HCT116 (cell line): ENCODE measurements around the gene PCCA. TPM values are rescaled to one million over a fixed set of nuclear protein-coding genes. Genes with fewer than 3 reads are reported as not detected.

ENCODE experiments used
- ATAC-seq: fragments of 200-7000 bp; cut with Tn5 transposase; 2 replicates; pipeline ENCODE4 v1.9.1; 2020; ENCODE audit warnings: mild to moderate bottlenecking, moderate library complexity
- BruUV-seq: library from RNA; stranded (reverse); fragments of 400-500 nt; replicated peaks from 2 replicates; lab custom pipeline; 2021; lab: Mats Ljungman, UMichigan
- CTCF ChIA-PET: fragments of 300-600 bp; sonication (Branson Sonifier 250); formaldehyde crosslinking; loops from one replicate; lab custom pipeline; 2021; ENCODE audit warnings: antibody characterized with exemption; lab: Charles Lee
- POLR2A ChIA-PET: fragments of 300-600, 350-600 bp; sonication (Branson Sonifier 250); formaldehyde crosslinking; loops from one replicate; lab custom pipeline; 2021; ENCODE audit warnings: antibody characterized with exemption; lab: Charles Lee
- RAD21 ChIA-PET, 2 experiments: fragments of 300-600 bp; sonication (Branson Sonifier 250); formaldehyde crosslinking; loops; one replicate each; lab custom pipeline; 2023; ENCODE audit warnings: low total read pairs in 2 of 2; ENCODE audit not compliant: uncharacterized antibody in 2 of 2, unreplicated experiment in 2 of 2, low non-redundant PET in 1 of 2; lab: Charles Lee
- DNase-seq: peaks from one replicate; pipeline ENCODE4 v3.0.0-alpha.2; 2010; ENCODE audit warnings: low read depth, low spot score
- H2AFZ ChIP-seq: fragments of 200-600 bp; shearing (Covaris generic), sonication (generic); 2 replicates; pipeline ENCODE4 v1.6.1; 2017; ENCODE audit warnings: low read depth, mixed run types, mixed read lengths, antibody characterized with exemption, low read length; ENCODE audit not compliant: poor library complexity, severe bottlenecking
- H3K27ac ChIP-seq: 2 replicates; pipeline ENCODE4 v1.5.1; 2012; ENCODE audit warnings: low read depth, low read length
- H3K27me3 ChIP-seq: fragments of 200-600 bp; sonication (generic); 2 replicates; pipeline ENCODE4 v1.6.1; 2016; ENCODE audit warnings: mixed run types, low read length, mixed read lengths; ENCODE audit not compliant: insufficient read depth
- H3K36me3 ChIP-seq, 2 experiments: fragments of 200-500 bp in 1 of 2; fragments of 200-600 bp in 1 of 2; sonication (Bioruptor generic) in 1 of 2; sonication (generic) in 1 of 2; 2 replicates each; pipeline versions ENCODE4 v1.5.1 to v1.6.1; 2014 to 2016; ENCODE audit warnings: low read length in 2 of 2, inconsistent platforms in 1 of 2, mixed read lengths in 1 of 2, mixed run types in 1 of 2; ENCODE audit not compliant: insufficient read depth in 2 of 2, control insufficient read depth in 1 of 2
- H3K4me1 ChIP-seq, 2 experiments: fragments of 200-600 bp in 1 of 2; sonication (generic) in 1 of 2; 2 replicates each; pipeline versions ENCODE4 v1.5.1 to v1.6.1; 2012 to 2017; ENCODE audit warnings: low read length in 2 of 2, inconsistent platforms in 1 of 2, mild to moderate bottlenecking in 1 of 2, mixed read lengths in 1 of 2, mixed run types in 1 of 2, moderate library complexity in 1 of 2; ENCODE audit not compliant: insufficient read depth in 2 of 2, control insufficient read depth in 1 of 2
- H3K4me2 ChIP-seq: fragments of 200-600 bp; sonication (generic); 2 replicates; pipeline ENCODE4 v1.6.1; 2017; ENCODE audit warnings: mixed run types, low read length, mixed read lengths
- H3K4me3 ChIP-seq, 2 experiments: fragments of 200-600 bp in 1 of 2; sonication (generic) in 1 of 2; replicated peaks in 1 of 2; 2 replicates each; pipeline ENCODE4 v1.5.1; 2011 to 2016; ENCODE audit warnings: low read length in 2 of 2, control low read depth in 1 of 2, low read depth in 1 of 2, mild to moderate bottlenecking in 1 of 2, mixed read lengths in 1 of 2, mixed run types in 1 of 2
- H3K79me2 ChIP-seq: fragments of 200-600 bp; sonication (generic); 2 replicates; pipeline ENCODE4 v1.6.1; 2017; ENCODE audit warnings: mild to moderate bottlenecking, mixed run types, low read length, moderate library complexity, mixed read lengths; ENCODE audit not compliant: insufficient read depth
- H3K9ac ChIP-seq: fragments of 200-600 bp; sonication (generic); 2 replicates; pipeline ENCODE4 v1.6.1; 2016; ENCODE audit warnings: low read length, mixed read lengths
- H3K9me2 ChIP-seq: fragments of 200-600 bp; sonication (generic), shearing (Covaris generic); 2 replicates; pipeline ENCODE4 v1.6.1; 2017; ENCODE audit warnings: mixed run types, mild to moderate bottlenecking, moderate library complexity; ENCODE audit not compliant: insufficient read depth
- H3K9me3 ChIP-seq, 2 experiments: fragments of 200-500 bp in 1 of 2; fragments of 200-600 bp in 1 of 2; sonication (Bioruptor generic) in 1 of 2; sonication (generic) in 1 of 2; 2 replicates each; pipeline ENCODE4 v1.6.1; 2014 to 2017; ENCODE audit warnings: low read length in 2 of 2, mixed read lengths in 2 of 2, inconsistent platforms in 1 of 2, low read depth in 1 of 2, mild to moderate bottlenecking in 1 of 2, mixed run types in 1 of 2, moderate library complexity in 1 of 2; ENCODE audit not compliant: control insufficient read depth in 1 of 2, insufficient read depth in 1 of 2
- H4K20me1 ChIP-seq: fragments of 200-600 bp; sonication (generic), shearing (Covaris generic); 2 replicates; pipeline ENCODE4 v1.6.1; 2017; ENCODE audit warnings: mixed run types, mild to moderate bottlenecking, moderate library complexity; ENCODE audit not compliant: insufficient read depth
- JUND ChIP-seq: IDR thresholded peaks from 2 replicates; pipeline ENCODE4 v1.6.1; 2012
- POLR2A ChIP-seq: IDR thresholded peaks from 2 replicates; pipeline ENCODE4 v1.7.0; 2011; ENCODE audit warnings: borderline replicate concordance; ENCODE audit not compliant: insufficient read depth, insufficient read length; ENCODE audit errors: extremely low read depth
- SRF ChIP-seq: IDR thresholded peaks from 2 replicates; pipeline ENCODE4 v1.6.1; 2012; ENCODE audit warnings: low read depth
- TCF7L2 ChIP-seq: IDR thresholded peaks from 2 replicates; pipeline ENCODE4 v1.7.0; 2011; ENCODE audit warnings: borderline replicate concordance, inconsistent platforms; ENCODE audit not compliant: insufficient read depth, insufficient read length; ENCODE audit errors: extremely low read depth
- ZBTB33 ChIP-seq: IDR thresholded peaks from 2 replicates; pipeline ENCODE4 v1.6.1; 2011; ENCODE audit warnings: mild to moderate bottlenecking, low read length, moderate library complexity; ENCODE audit not compliant: insufficient replicate concordance; ENCODE audit errors: extremely low read depth
- ZFX ChIP-seq: fragments of 450-650 bp; IDR thresholded peaks from 2 replicates; pipeline ENCODE4 v1.6.1; 2017
- intact Hi-C: fragments of 100-400 bp; cut with micrococcal nuclease; formaldehyde crosslinking; loops from 2 replicates; pipeline ENCODE4 v1.10.0; 2022
- total RNA-seq: library from RNA; stranded (reverse); gene quantifications from one replicate; pipeline ENCODE4 v1.2.1, GENCODE V29; 2021; ENCODE audit not compliant: unreplicated experiment
- TF ChIP-seq, protein P1 (sequence below): IDR thresholded peaks from 2 replicates; pipeline ENCODE4 v1.6.1; 2012

The PCCA gene
- total RNA-seq, 1 experiment from 2014 or later, result 23.0 TPM

GRCh38 chr13:100563779-100564178 lies 474.9 kb downstream of the PCCA start:
- Histone ChIP-seq H3K27ac (no peak overlapping the region), H4K20me1 (no peaks in the 10 kb centered on the region), H3K4me2 (no peak overlapping the region), H3K4me3 (no peak overlapping the region), H3K9me2 (no peaks in the 10 kb centered on the region), H3K27me3 (no peaks in the 10 kb centered on the region), H2AFZ (no peak overlapping the region), H3K9me3 (no peaks in the 10 kb centered on the region), H3K36me3 (no peaks in the 10 kb centered on the region), H3K79me2 (no peaks in the 10 kb centered on the region), H3K4me1 (peaks cover 0 to 12% of the 10 kb centered on the region in 2 experiments; a peak in 1 of 4 replicates), H3K9ac (no peak overlapping the region)
- RAD21 ChIA-PET, result no interaction called here
- CTCF ChIA-PET, result interaction anchor here (0.8 kb wide), 1 partner anchor 9 kb away, joined by 4 read pairs; no protein-coding TSS in a partner anchor
- no TSS peak for BruUV-seq
- POLR2A ChIA-PET, result no interaction called here
- intact Hi-C loops, result no loop called here
- DNase-seq (no peak), ATAC-seq (no peak)
- TF ChIP-seq POLR2A, result no peak
- no peak for TF ChIP-seq ZBTB33
- TF ChIP-seq SRF, result no peak
- TF ChIP-seq TCF7L2, result no peak
- no peak for TF ChIP-seq JUND
- TF ChIP-seq, protein P1, sequence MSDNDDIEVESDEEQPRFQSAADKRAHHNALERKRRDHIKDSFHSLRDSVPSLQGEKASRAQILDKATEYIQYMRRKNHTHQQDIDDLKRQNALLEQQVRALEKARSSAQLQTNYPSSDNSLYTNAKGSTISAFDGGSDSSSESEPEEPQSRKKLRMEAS, result no peak
- TF ChIP-seq ZFX, result no peak
